Neural crest cell (in vitro differentiated cells): Measurements from ENCODE around the gene OLA1. TPM values are rescaled to one million over a fixed set of nuclear protein-coding genes. Genes with fewer than 3 reads are reported as not detected.

ENCODE experiments used
- DNase-seq: peaks from one replicate; pipeline ENCODE4 v3.0.0; 2021; ENCODE audit warnings: low read depth, mixed read lengths, low spot score
- H3K27ac Mint-ChIP-seq: one replicate; pipeline ENCODE4 v1.8.0; 2021; ENCODE audit warnings: mild to moderate bottlenecking, mixed read lengths; ENCODE audit not compliant: unreplicated experiment
- H3K27me3 Mint-ChIP-seq: 2 replicates; pipeline ENCODE4 v1.8.0; 2021; ENCODE audit warnings: low read depth, mild to moderate bottlenecking, mixed read lengths
- H3K36me3 Mint-ChIP-seq: 2 replicates; pipeline ENCODE4 v1.8.0; 2021; ENCODE audit warnings: low read depth, mild to moderate bottlenecking, mixed read lengths
- H3K4me1 Mint-ChIP-seq: 2 replicates; pipeline ENCODE4 v1.8.0; 2021; ENCODE audit warnings: mixed read lengths
- H3K4me3 Mint-ChIP-seq: one replicate; pipeline ENCODE4 v1.8.0; 2021; ENCODE audit warnings: mild to moderate bottlenecking, mixed read lengths
- H3K9me3 Mint-ChIP-seq: 2 replicates; pipeline ENCODE4 v1.8.0; 2021; ENCODE audit warnings: mixed read lengths
- total RNA-seq: library from RNA; stranded (reverse); gene quantifications from 2 replicates; pipeline ENCODE4 v1.2.1, GENCODE V29; 2021
- TF ChIP-seq, protein P1 (sequence below): fragments of 200-600 bp; sonication (generic); conservative IDR thresholded peaks from 2 replicates; pipeline ENCODE4 v1.5.0; 2021; ENCODE audit warnings: antibody characterized with exemption, mild to moderate bottlenecking

Gene OLA1
- total RNA-seq, 1 donor from 2014 or later, result 170 TPM

DNA sequence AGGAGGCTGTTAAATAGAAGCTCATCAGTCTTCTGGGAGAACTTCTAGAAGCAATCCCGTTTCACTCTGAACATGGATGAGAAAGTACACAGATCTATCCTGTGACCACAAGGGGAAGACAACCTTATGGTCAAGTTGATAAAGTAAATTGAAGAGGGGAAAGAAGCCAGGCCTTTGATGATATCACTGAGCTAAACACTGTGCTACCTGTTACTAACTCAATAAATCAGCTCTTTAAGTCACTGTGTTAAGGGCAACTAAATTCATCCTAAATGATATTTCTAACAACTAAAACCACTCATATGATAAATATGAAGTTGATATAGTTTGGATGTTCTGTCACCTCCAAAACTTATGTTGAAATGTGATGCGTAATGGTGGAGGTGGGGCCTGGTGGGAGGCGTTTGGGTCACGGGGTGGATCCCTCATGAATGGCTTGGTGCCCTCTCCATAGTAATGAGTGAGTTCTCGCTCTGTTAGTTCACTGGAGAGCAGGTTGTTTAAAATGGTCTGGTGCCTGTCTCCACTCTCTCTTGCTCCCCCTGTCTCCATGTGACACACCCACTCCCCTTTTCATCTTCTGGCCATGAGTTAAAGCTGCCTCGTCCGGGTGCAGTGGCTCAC, 23.6 kb downstream of the OLA1 start:
- no peaks in the 10 kb centered on the region for H3K4me1 Mint-ChIP-seq
- no peak overlapping the region for H3K27ac Mint-ChIP-seq
- no peak for DNase-seq
- TF ChIP-seq, protein P1, sequence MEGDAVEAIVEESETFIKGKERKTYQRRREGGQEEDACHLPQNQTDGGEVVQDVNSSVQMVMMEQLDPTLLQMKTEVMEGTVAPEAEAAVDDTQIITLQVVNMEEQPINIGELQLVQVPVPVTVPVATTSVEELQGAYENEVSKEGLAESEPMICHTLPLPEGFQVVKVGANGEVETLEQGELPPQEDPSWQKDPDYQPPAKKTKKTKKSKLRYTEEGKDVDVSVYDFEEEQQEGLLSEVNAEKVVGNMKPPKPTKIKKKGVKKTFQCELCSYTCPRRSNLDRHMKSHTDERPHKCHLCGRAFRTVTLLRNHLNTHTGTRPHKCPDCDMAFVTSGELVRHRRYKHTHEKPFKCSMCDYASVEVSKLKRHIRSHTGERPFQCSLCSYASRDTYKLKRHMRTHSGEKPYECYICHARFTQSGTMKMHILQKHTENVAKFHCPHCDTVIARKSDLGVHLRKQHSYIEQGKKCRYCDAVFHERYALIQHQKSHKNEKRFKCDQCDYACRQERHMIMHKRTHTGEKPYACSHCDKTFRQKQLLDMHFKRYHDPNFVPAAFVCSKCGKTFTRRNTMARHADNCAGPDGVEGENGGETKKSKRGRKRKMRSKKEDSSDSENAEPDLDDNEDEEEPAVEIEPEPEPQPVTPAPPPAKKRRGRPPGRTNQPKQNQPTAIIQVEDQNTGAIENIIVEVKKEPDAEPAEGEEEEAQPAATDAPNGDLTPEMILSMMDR, result no peak
- H3K9me3 Mint-ChIP-seq, result no peaks in the 10 kb centered on the region
- H3K27me3 Mint-ChIP-seq, result no peaks in the 10 kb centered on the region
- H3K4me3 Mint-ChIP-seq, result no peak overlapping the region
- peaks cover 20% of the 10 kb centered on the region for H3K36me3 Mint-ChIP-seq

DNA sequence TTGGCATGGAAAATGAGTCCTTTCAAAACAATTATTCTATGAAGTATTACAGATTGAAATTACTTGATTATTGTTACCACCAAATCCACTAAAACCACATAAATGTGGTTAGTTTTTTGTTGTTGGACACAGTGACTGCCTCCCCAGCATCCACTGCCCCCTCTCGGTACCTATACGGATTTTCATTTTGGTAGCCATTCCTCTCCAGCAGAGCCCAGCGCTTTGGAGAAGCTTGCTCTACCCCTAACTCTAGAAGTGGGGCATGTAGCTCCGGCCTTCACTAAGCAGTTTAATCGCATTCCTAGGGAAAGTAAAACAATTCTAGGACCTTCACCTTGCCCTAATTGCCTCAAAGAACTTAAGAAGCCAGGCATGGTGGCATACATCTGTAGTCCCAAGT, 24.2 kb downstream of the OLA1 start:
- peak overlapping the region; percentile 50 for H3K27ac Mint-ChIP-seq
- peaks cover 17% of the 10 kb centered on the region for H3K36me3 Mint-ChIP-seq
- no peaks in the 10 kb centered on the region for H3K9me3 Mint-ChIP-seq
- no peak overlapping the region for H3K4me3 Mint-ChIP-seq
- no peaks in the 10 kb centered on the region for H3K27me3 Mint-ChIP-seq
- TF ChIP-seq, protein P1, result no peak
- DNase-seq, result no peak
- no peaks in the 10 kb centered on the region for H3K4me1 Mint-ChIP-seq

DNA sequence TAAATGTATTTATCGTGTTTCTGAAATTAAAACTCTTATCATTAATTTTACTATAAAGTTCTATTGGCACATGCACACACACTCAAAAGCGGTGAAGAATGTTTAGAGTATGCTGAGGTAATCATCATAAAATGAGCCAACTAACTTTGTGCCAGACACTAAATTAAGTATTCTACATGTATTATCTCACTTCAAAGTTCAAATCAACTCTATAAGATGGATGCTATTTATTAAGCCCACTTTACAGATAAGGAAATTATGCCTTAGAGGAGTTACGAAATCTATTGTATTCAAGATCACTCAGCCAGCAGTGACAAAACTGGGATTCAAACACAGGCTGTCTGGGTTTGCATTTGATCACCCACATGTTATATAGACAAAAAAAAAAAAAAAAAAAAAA, 24.9 kb downstream of the OLA1 start:
- no peak for DNase-seq
- H3K27ac Mint-ChIP-seq, result no peak overlapping the region
- peaks cover 15% of the 10 kb centered on the region for H3K36me3 Mint-ChIP-seq
- no peaks in the 10 kb centered on the region for H3K27me3 Mint-ChIP-seq
- TF ChIP-seq, protein P1, result no peak
- H3K4me3 Mint-ChIP-seq, result no peak overlapping the region
- H3K9me3 Mint-ChIP-seq, result no peaks in the 10 kb centered on the region
- H3K4me1 Mint-ChIP-seq, result no peaks in the 10 kb centered on the region

DNA sequence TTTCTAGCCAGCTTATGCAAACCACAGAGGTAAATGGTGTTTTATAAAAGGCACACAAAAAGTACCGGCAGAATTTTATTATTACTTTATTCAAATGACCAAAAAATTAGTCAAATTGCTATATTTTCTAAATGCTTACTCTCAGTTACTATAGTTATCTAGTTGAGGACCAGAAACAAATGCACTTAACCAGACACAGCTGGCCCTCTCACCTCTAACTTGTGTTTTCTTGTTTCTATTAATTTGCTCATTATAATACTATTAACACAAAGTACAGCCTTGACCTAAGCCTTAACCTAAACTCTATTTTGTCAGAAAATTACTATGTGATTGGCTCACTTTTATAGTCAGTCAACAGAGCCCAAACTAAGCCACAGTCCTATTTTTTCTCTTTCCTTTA, 26.2 kb downstream of the OLA1 start:
- H3K9me3 Mint-ChIP-seq, result no peaks in the 10 kb centered on the region
- TF ChIP-seq, protein P1, result no peak
- peaks cover 12% of the 10 kb centered on the region for H3K36me3 Mint-ChIP-seq
- no peak overlapping the region for H3K27ac Mint-ChIP-seq
- H3K4me1 Mint-ChIP-seq, result peaks cover 8% of the 10 kb centered on the region
- H3K4me3 Mint-ChIP-seq, result no peak overlapping the region
- H3K27me3 Mint-ChIP-seq, result no peaks in the 10 kb centered on the region
- DNase-seq, result no peak

DNA sequence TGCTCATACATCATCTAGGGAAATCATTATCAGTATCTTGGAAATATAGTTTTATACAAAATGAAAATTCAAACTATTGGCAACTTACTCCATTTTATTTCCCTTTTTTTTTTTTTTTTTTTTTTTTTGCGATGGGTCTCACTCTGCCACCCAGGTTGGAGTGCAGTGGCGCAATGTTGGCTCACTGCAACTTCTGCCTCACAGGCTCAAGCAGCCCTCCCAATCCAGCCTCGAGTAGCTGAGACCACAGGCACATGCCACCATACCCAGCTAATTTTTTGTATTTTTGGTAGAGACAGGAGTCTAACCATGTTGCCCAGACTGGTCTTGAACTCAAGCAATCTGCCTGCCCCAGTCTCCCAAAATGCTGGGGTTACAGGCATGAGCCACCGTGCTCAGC, 29.0 kb downstream of the OLA1 start:
- Mint-ChIP-seq H3K4me3 (no peak overlapping the region), H3K36me3 (peaks cover 3% of the 10 kb centered on the region), H3K9me3 (no peaks in the 10 kb centered on the region), H3K27me3 (no peaks in the 10 kb centered on the region), H3K27ac (no peak overlapping the region), H3K4me1 (peaks cover 8% of the 10 kb centered on the region)
- DNase-seq, result no peak
- TF ChIP-seq, protein P1, result no peak

DNA sequence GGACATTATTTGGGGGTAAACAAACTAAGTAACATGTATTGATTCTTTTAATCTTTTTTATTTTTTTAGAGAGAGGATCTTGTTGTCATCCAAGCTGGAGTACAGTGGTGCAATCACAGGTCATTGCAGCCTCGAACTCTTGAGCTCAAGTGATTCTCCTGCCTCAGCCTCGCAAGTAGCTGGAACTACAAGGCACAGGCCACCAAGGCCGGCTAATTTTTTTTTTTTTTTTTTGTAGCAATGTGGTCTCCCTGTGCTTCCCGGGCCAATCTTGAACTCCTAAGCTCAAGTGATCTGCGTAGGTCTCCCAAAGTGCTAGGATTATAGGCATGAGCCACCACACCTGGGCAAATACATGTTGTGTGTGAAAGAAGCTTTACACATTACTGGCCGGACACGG, 29.6 kb downstream of the OLA1 start:
- Mint-ChIP-seq H3K9me3 (no peaks in the 10 kb centered on the region), H3K4me3 (no peak overlapping the region), H3K27ac (no peak overlapping the region), H3K27me3 (no peaks in the 10 kb centered on the region), H3K36me3 (peaks cover 2% of the 10 kb centered on the region), H3K4me1 (peaks cover 8% of the 10 kb centered on the region)
- no peak for DNase-seq
- TF ChIP-seq, protein P1, result no peak
